OCI-LY7 (cell line): Measurements from ENCODE around the gene TIGD7. TPM values are rescaled to one million over a fixed set of nuclear protein-coding genes. Genes with fewer than 3 reads are reported as not detected.

Experiments
- BruUV-seq: library from RNA; stranded (reverse); fragments of 400-500 nt; replicated peaks from 2 replicates; lab custom pipeline; 2021; lab: Mats Ljungman, UMichigan
- CTCF ChIA-PET: fragments of 300-600 bp; sonication (Branson Sonifier 250); formaldehyde crosslinking; loops from one replicate; lab custom pipeline; 2022; ENCODE audit warnings: antibody characterized with exemption; ENCODE audit not compliant: unreplicated experiment; lab: Charles Lee
- POLR2A ChIA-PET: fragments of 300-600 bp; sonication (Branson Sonifier 250); formaldehyde crosslinking; loops from one replicate; lab custom pipeline; 2022; ENCODE audit warnings: antibody characterized with exemption; lab: Charles Lee
- DNase-seq: peaks from one replicate; pipeline ENCODE4 v3.0.0-alpha.2; 2015; ENCODE audit warnings: low spot score
- H2AFZ ChIP-seq: fragments of 200-600 bp; sonication (generic), shearing (Covaris generic); 2 replicates; pipeline ENCODE4 v1.6.1; 2014; ENCODE audit warnings: mild to moderate bottlenecking, antibody characterized with exemption, low read length, moderate library complexity
- H3K27ac ChIP-seq: fragments of 200-600 bp; sonication (generic); 2 replicates; pipeline ENCODE4 v1.5.1; 2014; ENCODE audit warnings: mixed run types, low read depth, mild to moderate bottlenecking, moderate library complexity, low read length, inconsistent platforms; ENCODE audit not compliant: poor library complexity, severe bottlenecking
- H3K36me3 ChIP-seq: fragments of 200-600 bp; sonication (generic); 2 replicates; pipeline ENCODE4 v1.6.1; 2014; ENCODE audit warnings: mild to moderate bottlenecking, antibody characterized with exemption, low read length, moderate library complexity, mixed read lengths; ENCODE audit not compliant: insufficient read depth
- H3K4me1 ChIP-seq: fragments of 200-600 bp; sonication (generic); 2 replicates; pipeline ENCODE4 v1.5.1; 2014; ENCODE audit warnings: mild to moderate bottlenecking, low read length; ENCODE audit not compliant: insufficient read depth, poor library complexity, severe bottlenecking
- H3K4me2 ChIP-seq: fragments of 200-600 bp; sonication (generic); 2 replicates; pipeline ENCODE4 v1.6.1; 2014; ENCODE audit warnings: mild to moderate bottlenecking, low read length
- H3K4me3 ChIP-seq: fragments of 200-600 bp; sonication (generic); 2 replicates; pipeline ENCODE4 v1.5.1; 2014; ENCODE audit warnings: mild to moderate bottlenecking, low read depth, low read length; ENCODE audit not compliant: poor library complexity, severe bottlenecking
- H3K79me2 ChIP-seq: fragments of 200-600 bp; sonication (generic); 2 replicates; pipeline ENCODE4 v1.6.1; 2016; ENCODE audit warnings: low read depth, mild to moderate bottlenecking, low read length, moderate library complexity, mixed read lengths; ENCODE audit not compliant: insufficient read depth
- H3K9me2 ChIP-seq: fragments of 200-600 bp; sonication (generic); 2 replicates; pipeline ENCODE4 v1.6.1; 2016; ENCODE audit warnings: mild to moderate bottlenecking, low read length, mixed read lengths; ENCODE audit not compliant: insufficient read depth
- H3K9me3 ChIP-seq: fragments of 200-600 bp; sonication (generic); 2 replicates; pipeline ENCODE4 v1.6.1; 2014; ENCODE audit warnings: mild to moderate bottlenecking, mixed run types, low read length, mixed read lengths
- H4K20me1 ChIP-seq: fragments of 200-600 bp; sonication (generic); 2 replicates; pipeline ENCODE4 v1.6.1; 2014; ENCODE audit warnings: mild to moderate bottlenecking, antibody characterized with exemption, low read length, moderate library complexity, mixed read lengths; ENCODE audit not compliant: insufficient read depth
- EZH2phosphoT487 ChIP-seq: fragments of 200-600 bp; sonication (generic); IDR thresholded peaks from 2 replicates; pipeline ENCODE4 v1.6.1; 2018; ENCODE audit warnings: low read depth, borderline replicate concordance, mild to moderate bottlenecking, mixed run types, antibody characterized with exemption, low read length, moderate library complexity, mixed read lengths
- intact Hi-C: fragments of 100-400 bp; cut with micrococcal nuclease; formaldehyde crosslinking; loops from one replicate; pipeline ENCODE4 v1.10.0; 2022; ENCODE audit not compliant: unreplicated experiment
- total RNA-seq, 2 experiments: library from RNA; depleted of rRNA in 1 of 2; stranded (reverse); fragments of >200 nt in 1 of 2; shearing (Covaris generic) in 1 of 2; gene quantifications; 2 replicates each; pipeline ENCODE4 v1.2.3, GENCODE V29; 2014 to 2022
- TF ChIP-seq, protein P1 (sequence below): fragments of 200-600 bp; sonication (generic); conservative IDR thresholded peaks from 2 replicates; pipeline ENCODE4 v1.5.1; 2014; ENCODE audit warnings: mild to moderate bottlenecking, antibody characterized with exemption, low read length, moderate library complexity, mixed read lengths

Gene TIGD7
- total RNA-seq, 2 experiments from 2014 or later = 0.03 to 5.1 TPM

GRCh38 chr16:3328643-3329042, 23.4 kb upstream of the TIGD7 start:
- Histone ChIP-seq H3K9me3 (no peaks in the 10 kb centered on the region), H3K9me2 (no peaks in the 10 kb centered on the region), H2AFZ (peak overlapping the region; percentile 49), H3K27ac (no peak overlapping the region), H3K4me3 (no peak overlapping the region), H3K4me2 (no peak overlapping the region), H3K4me1 (peaks cover 26% of the 10 kb centered on the region), H3K79me2 (no peaks in the 10 kb centered on the region), H3K36me3 (no peaks in the 10 kb centered on the region), H4K20me1 (no peaks in the 10 kb centered on the region)
- BruUV-seq = no TSS peak
- POLR2A ChIA-PET = interaction anchor here (0.8 kb wide), 1 partner anchor 55 kb away, joined by 3 read pairs; no protein-coding TSS in a partner anchor
- DNase-seq = no peak
- CTCF ChIA-PET = no interaction called here
- intact Hi-C loops = no loop called here
- no peak for TF ChIP-seq EZH2phosphoT487
- TF ChIP-seq, protein P1, sequence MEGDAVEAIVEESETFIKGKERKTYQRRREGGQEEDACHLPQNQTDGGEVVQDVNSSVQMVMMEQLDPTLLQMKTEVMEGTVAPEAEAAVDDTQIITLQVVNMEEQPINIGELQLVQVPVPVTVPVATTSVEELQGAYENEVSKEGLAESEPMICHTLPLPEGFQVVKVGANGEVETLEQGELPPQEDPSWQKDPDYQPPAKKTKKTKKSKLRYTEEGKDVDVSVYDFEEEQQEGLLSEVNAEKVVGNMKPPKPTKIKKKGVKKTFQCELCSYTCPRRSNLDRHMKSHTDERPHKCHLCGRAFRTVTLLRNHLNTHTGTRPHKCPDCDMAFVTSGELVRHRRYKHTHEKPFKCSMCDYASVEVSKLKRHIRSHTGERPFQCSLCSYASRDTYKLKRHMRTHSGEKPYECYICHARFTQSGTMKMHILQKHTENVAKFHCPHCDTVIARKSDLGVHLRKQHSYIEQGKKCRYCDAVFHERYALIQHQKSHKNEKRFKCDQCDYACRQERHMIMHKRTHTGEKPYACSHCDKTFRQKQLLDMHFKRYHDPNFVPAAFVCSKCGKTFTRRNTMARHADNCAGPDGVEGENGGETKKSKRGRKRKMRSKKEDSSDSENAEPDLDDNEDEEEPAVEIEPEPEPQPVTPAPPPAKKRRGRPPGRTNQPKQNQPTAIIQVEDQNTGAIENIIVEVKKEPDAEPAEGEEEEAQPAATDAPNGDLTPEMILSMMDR = no peak

- intact Hi-C loops = no loop called here
- H3K9me2 ChIP-seq = no peaks in the 10 kb centered on the region
- no peaks in the 10 kb centered on the region for H3K36me3 ChIP-seq
- peak overlapping the region; percentile 49 for H2AFZ ChIP-seq
- CTCF ChIA-PET = no interaction called here
- no peak overlapping the region for H3K4me3 ChIP-seq
- no TSS peak for BruUV-seq
- no peaks in the 10 kb centered on the region for H3K9me3 ChIP-seq
- no peak overlapping the region for H3K4me2 ChIP-seq
- TF ChIP-seq, protein P1 = no peak
- no peak for TF ChIP-seq EZH2phosphoT487
- DNase-seq = no peak
- no peaks in the 10 kb centered on the region for H4K20me1 ChIP-seq
- POLR2A ChIA-PET = interaction anchor here (0.8 kb wide), 1 partner anchor 56 kb away, joined by 3 read pairs; no protein-coding TSS in a partner anchor
- no peaks in the 10 kb centered on the region for H3K79me2 ChIP-seq
- H3K27ac ChIP-seq = no peak overlapping the region
- peaks cover 22% of the 10 kb centered on the region for H3K4me1 ChIP-seq
Observed at GRCh38 chr16:3328104-3328503, 22.9 kb upstream of the TIGD7 start.

DNA sequence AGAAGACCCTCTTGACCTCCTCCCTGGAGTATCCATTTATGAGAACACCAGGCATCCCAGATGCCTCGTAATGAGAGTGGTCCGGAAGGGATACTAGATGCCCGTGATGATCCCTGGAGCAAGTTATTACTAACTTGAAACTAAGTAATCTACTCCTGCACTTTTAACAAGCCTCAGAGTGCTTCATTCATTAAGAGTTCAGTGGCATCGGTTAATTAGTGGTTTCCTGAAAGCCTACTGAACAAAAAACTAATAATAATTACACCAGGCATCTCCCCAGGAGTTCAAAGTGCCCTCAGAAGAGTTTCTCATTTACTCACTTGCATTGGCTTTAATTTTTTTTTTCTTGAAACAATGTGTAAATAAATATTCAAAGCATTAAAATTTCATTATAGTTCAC, 22.3 kb upstream of the TIGD7 start:
- Histone ChIP-seq H3K4me3 (no peak overlapping the region), H3K4me2 (no peak overlapping the region), H2AFZ (no peak overlapping the region), H3K4me1 (peaks cover 17% of the 10 kb centered on the region), H4K20me1 (no peaks in the 10 kb centered on the region), H3K79me2 (no peaks in the 10 kb centered on the region), H3K9me2 (no peaks in the 10 kb centered on the region), H3K27ac (no peak overlapping the region), H3K9me3 (no peaks in the 10 kb centered on the region), H3K36me3 (no peaks in the 10 kb centered on the region)
- TF ChIP-seq, protein P1 = no peak
- no peak for TF ChIP-seq EZH2phosphoT487
- BruUV-seq = no TSS peak
- CTCF ChIA-PET = interaction anchor here (1.2 kb wide), 1 partner anchor 42 kb away, joined by 3 read pairs; no protein-coding TSS in a partner anchor
- no peak for DNase-seq
- POLR2A ChIA-PET = no interaction called here
- intact Hi-C loops = no loop called here
